GM21528 (cell line): ENCODE data around the gene BBC3.
"Not testable (repeated sequence)": the region's sequence is repeated elsewhere in the genome, so short reads cannot be mapped to it uniquely, and the experiment has no call there.

Source experiments
- ATAC-seq: cut with Tn5 transposase; IDR thresholded peaks from one replicate; pipeline ENCODE4 v1.9.1; 2021; ENCODE audit warnings: mild to moderate bottlenecking, moderate library complexity; ENCODE audit not compliant: unreplicated experiment, low FRiP score

The BBC3 gene

DNA sequence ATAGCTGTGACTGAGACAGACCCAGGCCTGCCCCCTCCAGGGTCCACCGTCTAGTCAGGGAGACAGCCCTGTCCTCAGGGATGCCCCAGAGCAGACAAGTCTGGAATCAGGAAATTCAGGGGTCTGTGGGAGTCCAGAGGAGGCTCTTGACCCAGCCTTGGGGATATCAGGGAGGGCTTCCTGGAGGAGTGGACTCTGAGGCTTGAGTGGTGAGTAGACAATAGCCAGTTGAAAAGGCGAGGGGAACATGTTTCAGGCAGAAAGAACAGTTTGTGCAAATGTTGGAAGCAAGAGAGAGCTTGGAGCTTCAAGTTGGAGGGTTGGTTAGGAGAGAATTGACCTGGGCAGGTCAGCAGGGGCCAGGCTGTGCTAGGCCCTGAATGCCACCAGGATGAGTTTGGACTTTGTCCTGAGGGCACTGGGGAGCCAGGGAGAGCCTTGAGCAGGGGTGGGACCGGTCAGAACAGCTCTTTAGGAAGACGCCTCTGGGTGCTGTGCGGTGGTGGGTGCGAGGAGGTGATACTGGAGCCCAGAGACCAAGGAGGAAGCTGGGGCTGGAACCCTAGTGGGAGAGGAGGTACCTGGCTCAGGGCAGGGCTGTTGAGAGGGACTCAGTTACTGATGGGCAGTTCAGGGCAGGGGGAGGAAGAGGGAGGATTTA is 28.0 kb upstream of the BBC3 start:
- ATAC-seq: no peak

DNA sequence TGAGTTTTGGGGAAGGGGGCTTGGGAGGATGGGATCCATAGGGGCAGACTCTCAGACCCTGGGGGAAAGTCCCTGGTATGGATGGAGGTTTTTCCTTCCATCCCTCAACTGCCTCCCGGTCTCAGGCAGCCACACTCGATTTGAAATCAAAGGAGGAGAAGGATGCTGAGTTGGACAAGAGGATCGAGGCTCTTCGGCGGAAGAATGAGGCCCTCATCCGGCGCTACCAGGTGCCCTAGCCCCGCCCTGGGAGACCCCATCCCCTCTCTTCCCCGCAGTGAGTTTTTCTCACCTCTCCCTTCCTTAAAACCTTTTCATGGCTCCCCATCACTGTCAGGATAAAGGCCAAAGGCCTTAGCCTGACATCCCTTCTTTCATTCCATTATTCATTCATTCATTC is 27.4 kb upstream of the BBC3 start:
- no peak for ATAC-seq

DNA sequence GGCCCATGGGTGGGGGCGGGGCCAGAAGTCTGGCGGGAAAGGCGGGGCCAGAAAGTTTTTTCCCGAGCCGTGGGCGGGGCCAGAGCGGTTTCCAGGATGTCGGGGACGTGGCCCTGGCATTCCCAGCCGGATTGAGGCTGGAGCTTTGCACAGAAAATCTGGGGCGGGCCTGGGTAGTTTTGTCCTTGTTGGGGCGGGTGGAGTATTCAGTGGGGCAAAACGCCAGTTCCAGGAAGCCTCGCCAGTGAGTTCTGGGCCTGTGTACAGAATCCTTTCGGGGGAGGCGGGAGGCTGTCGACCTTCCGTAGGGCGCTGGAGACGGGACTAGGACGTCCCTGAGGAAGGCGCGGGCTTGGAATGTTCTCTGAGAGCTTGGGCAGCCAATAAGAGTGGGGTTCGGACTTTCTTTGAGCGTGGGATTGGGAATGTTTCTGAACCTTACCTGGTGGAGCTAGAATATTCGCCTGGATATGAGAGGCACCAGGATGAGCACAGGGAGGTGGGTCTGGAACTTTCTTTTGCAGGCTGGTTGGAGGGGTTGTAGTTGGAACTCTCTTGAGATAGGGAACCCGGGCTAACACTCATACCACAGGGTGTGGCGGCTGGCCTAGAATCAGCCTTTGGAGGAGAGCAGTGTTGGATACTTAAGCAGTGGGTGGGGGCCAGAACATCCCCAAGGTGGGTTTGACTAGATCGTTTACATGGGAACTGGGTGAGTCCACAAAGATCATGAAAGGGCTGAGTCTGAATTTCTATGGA is 26.6 kb upstream of the BBC3 start:
- no peak for ATAC-seq

DNA sequence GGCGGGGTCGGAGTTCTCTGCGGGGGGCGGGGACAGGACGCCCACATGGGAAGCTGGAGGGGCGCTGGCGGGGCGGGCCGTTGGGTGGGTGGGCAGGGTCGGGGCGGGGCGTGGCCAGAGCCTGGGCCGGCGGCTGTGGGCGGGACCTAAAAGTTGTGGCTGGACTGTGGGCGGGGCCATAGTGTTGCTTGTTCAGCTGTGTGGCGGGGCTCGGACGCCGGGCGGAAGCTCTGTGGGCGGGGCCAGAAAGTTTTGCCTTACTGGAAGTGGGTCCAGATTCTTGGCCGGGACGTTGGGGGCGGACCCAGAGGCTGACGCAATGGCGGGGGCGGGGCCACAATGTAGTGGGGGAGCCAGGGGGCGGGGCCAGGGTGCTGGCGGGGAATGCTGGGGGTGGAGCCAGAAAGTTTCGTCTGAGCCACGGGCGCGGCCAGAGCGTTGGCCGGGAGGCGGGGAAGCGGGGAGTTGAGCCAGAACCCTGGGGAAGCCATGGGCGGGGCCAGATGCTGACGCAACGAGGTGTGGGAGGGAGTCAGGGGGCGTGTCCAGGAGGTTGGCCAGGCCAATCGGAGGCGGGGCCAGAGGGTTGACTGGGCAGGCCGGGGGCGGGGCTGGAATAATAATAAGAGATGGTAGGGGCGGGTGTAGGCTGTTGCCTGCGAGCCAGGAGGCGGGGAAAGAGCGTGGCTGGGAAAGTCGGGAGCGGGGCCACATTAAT is 25.9 kb upstream of the BBC3 start:
- peak; percentile 76 for ATAC-seq

DNA sequence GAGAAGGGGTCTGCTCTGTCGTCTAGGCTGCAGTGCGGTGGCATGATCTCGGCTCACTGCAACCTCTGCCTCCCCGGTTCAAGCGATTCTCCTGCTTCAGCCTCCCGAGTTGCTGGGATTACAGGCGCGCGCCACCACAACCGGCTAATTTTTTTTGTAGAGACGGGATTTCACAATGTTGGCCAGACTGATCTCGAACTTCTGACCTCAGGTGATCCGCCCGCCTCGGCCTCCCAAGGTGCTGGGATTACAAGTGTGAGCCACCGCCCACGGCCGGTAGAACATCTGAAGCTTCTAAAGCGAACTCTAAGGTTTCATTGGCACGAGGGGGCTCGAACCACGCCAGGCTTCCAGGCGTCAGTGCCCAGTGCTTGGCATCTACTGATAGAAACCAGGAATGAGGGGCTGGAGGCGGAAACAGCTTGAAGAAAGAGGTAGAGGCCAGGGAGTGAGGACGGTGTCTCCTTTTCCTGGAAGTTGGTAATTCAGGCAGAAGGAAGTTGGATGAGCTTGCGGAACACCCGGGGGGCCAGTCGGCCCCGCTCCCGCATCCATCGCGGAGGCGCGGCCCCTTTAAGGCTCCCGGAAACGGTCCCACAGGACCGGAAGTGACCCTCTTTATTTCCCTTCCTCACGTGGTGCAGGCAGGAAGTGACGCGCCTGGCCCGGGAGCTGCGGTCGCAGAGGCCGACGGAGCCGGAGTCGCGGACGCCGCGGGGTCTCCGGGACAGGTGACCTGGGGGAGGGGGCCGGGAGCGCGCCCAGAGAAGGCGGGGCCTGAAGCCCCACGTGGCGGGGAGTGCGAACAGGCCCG is 25.1 kb upstream of the BBC3 start, which contains the start of gene CCDC9:
TSS of gene CCDC9 (plus strand) at position 647 of the 814 bp plus-strand sequence. CDS start 1,876 bp downstream, outside the sequence.
- peak; percentile 39 for ATAC-seq

DNA sequence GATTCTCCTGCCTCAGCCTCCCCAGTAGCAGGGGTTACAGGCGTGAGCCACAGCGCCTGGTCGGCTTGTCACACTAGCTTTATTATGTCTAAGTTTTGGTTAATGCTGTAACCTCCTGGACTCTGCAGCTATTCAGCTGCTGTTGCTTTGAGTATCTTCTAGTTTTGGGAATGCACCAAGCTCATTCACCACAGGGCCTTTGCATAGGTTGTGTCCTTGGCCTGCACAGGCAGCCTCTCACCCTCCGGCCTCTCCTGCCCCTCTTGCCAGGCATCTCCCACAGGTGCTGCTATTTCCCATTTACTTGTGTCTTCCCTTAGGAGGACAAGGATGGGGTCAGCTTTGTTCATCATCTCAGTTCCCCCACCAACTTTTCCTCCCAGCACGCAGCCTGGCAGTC is 23.0 kb upstream of the BBC3 start:
- ATAC-seq: no peak

DNA sequence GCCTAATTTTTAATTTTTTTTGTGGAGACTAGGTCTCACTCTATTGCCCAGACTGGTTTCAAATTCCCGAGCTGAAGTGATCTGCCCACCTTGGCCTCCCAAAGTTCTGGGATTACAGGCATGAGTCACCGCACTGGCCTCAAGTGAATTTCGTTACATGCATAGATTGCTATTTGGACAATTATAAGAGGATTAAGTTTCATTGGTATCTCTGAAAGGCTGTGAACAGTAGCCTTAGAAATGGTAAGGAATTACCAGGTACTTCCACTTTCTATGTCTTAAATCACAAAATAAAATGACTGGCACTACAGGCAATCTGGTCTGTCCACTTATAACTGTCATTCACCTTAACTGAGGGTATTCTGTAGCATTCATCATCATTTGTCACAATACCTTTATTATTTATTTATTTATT is 22.5 kb upstream of the BBC3 start:
- no peak for ATAC-seq

DNA sequence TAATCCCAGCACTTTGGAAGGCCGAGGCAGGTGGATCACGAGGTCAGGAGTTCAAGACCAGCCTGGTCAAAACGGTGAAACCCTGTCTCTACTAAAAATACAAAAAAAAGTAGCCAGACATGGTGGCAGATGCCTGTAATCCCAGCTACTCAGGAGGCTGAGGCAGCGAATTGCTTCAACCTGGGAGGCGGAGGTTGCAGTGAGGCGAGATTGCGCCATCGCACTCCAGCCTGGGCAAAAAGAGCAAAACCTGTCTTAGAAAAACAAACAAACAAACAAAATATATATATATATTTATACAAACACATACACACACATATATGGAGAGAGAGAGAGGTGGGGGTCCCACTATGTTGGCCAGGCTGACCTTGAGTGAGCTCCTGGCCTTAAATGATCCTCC is 22.0 kb upstream of the BBC3 start:
- not testable (repeated sequence) for ATAC-seq

DNA sequence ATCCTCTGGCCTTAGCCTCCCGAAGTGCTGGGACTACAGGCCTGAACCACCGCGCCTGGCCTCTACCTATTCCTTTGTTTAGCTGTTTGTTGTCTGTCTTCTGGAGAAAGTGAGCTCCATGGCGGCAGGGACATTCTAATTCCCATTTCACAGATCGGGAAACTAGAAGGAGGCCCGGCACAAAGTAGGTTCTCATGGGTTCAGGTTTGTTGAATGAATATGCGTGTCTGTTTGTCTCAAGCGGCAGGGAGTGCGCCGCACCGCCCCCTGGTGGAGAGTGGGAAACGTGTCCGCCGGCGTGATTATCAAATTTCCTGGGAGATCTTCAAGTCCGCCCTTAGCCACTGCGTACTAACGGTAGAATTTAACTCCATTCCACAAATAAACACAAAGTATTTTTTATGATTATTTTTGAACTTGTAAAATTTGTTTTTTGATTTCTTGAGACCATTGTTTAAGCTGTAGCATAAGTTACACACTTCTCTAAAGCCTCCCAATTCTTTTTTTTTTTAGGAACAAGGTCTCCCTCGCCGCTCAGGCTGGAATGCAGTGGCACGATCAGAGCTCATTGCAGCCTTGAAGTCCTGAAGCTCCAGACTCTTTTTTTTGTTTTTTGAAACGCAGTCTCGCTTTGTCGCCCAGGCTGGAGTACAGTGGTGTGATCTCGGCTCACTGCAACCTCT is 16.4 kb upstream of the BBC3 start:
- no peak for ATAC-seq

DNA sequence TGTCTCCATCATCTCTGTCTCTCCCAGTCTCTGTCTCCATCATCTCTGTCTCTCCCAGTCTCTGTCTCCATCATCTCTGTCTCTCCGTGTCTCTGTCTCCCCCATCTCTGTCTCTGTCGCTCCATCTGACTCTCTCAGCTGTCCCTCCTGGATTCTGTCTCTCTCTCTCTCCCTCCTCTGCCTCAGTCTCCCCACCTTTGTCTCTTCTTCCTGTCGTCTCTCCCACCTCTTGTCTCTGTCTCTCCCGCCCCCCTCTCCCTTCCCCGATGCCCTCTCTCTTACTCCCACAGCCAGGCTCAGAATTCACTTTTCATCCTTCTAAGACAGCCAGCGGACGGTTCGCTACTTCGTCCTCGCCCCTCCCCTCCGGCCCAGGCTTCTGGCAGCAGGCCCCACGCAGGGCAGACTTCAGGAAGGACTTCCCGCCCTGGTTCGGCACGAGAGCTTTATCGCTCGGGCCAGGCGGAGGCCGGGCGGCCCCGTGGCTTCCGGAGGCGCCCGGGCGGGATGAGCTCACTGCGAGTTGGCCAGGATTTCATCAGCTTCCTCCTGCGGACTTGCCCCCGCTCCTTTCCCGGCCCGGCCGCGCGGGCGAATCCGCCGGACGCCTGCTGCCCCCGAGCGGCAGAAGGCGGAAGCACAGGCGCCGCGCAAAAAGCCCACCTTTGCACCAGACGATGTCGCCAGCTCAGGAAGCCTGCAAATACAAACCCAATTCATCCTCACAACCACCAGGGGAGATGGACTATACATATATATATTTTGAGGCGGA is 13.0 kb upstream of the BBC3 start:
- ATAC-seq: peak; percentile 58

DNA sequence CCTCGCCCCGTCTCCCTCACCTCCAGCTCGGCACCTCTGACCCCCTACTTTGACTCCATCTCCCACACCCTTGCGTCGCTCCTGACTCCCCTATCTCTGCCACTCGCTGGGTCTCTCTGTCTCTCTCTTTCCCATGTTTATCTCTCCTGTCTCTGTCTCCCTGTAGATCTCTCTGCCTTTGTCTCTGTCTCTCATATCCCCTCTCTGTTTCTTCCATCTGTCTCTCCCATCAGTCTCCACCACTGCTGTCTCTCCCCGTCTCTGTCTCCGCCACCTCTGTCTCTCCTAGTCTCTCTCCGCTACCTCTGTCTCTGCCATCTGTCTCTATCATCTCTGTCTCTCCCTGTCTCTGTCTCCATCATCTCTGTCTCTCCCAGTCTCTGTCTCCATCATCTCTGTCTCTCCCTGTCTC is 12.4 kb upstream of the BBC3 start:
- ATAC-seq: no peak

DNA sequence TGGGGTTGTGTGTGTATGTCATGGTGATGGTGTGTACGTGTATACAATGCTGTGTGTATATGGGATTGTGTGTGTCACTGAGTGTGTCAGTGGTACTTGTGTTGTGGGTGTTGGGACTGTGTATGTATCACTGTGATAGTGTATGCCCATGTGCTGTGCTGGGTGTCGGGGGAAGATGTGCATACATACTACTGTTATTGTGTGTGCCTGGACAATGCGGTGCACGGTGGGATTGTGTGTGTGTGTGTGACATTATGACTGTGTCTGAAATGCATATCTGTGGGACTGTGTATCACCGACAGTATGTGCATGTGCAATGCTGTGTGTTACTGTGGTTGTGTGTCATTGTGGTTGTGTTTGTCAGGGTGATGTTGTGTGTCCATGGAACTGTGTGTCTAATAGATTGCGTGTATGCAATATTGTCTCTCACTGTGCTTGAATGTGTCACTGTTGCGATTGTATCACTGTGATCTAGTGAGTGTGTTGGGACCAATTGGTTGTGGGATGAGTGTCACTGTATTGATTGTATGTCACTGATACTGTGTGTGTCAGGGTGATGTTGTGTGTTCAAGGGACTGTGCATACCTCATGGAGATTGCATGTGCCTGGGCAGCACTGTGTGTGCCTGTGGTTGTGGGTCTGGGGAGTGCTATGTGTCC is 11.0 kb upstream of the BBC3 start:
- no peak for ATAC-seq

DNA sequence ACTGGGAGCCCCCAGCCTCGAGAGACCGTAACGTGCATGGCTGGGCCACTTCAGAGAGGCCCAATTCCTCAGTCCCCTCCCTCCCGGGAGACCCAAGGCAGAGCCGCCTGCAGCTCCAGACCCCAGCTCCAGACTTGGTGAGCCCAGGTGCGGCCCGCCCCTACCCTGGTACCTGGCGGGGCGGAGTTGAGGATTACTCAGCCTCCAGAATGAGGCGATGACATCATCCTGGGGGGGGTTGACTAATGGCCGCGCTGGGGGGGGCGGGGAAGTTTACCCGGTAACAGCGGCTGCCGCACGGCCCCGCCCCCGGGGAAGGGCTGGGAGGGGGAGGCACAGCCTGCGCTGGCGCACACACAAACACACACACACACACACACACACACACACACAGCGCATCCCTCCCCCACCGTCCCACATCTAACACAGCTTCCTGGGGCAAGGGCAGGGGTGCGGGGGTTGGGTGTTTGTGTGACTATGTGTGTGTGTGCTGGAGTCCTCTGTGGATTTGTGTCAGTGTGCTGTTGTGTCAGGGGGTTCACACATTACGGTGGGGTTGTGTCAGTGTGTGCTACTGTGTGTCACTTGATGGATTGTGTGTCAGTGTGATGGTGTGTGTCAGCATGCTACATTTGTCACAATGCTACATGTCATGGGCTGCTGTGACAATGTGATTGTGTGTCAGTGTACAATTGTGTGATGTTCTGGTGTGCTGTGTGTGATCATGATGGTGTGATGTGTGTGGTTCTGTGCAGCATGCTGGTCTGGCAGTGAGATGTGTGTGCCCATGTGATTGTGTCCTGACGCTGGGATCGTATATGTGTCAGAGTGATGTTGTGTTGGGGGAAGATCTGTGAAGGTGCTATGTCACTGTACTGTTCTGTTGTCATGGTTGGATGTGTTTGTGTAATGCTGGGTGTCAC is 10.3 kb upstream of the BBC3 start:
- ATAC-seq: no peak

DNA sequence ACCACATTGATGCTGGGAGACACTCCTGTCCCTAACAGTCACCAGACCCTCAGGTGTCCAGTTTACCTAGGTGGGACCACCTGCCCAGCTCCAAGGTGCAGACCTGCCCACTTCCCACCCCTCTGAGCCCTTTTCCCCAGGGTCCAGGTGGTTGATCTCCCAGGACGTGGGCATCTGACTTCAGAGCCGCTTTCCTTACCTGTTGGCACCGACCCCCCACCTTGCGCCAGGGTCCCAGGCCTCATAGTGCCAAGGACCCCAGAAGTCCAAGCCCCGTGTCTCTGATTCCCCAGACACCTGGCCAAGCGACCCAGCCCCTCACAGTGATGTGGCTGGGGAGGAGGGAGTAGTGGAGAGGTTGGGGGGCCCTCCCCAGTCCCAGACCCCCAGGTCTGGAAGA is 9.6 kb upstream of the BBC3 start:
- no peak for ATAC-seq

DNA sequence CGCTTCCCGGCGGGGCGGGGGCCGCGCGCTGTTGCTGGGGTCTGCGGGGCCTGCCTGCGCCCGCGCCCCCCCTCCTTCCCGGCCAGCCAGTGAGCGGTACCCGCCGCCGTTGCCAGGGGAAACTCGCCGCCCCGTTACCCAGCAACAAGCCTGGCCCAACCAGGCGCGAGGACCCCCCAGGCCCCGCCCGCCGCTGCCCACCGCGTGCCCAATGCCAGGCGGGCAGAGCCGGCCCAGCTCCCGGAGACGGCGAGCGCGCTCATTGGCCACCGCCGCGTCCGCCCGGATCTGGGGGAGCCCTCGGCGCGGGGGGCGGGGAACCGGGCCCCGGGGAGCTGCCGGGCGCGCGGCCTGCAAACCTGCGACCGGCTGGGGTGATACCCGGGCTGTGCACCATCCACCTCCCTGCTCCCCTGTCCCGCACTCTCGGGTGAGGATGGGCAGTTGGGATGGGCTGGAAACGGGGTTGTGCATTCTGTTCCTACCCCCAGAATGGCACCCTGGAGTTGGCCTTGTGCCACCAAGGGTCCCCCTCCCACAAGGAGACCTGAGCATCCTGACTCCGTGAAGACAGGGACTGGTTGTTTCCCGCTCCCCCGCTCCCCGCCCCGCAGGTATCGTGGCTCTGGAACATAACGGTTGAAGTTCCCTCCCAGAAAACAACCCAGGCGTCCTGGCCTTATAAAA is 8.8 kb upstream of the BBC3 start:
- no peak for ATAC-seq

DNA sequence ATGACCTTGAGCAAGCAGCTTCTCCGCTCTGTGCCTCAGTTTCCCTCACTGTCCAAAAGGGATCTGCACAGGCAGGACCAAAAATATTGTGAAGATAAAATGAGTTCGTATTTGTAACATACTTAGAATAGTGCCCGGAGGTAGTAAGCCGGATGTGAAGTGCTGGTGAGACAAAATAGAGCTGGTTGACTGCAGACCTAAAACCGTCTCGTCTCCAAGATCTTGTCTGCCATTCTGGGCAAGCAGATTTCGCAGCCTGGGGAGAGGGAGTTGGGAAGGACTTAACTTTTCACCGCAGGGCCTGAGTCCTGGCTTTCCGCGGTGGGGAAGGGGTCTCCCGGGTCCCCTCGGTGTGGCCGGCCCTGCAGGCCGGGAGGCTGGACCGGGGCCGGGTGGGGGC is 8.2 kb upstream of the BBC3 start:
- no peak for ATAC-seq

DNA sequence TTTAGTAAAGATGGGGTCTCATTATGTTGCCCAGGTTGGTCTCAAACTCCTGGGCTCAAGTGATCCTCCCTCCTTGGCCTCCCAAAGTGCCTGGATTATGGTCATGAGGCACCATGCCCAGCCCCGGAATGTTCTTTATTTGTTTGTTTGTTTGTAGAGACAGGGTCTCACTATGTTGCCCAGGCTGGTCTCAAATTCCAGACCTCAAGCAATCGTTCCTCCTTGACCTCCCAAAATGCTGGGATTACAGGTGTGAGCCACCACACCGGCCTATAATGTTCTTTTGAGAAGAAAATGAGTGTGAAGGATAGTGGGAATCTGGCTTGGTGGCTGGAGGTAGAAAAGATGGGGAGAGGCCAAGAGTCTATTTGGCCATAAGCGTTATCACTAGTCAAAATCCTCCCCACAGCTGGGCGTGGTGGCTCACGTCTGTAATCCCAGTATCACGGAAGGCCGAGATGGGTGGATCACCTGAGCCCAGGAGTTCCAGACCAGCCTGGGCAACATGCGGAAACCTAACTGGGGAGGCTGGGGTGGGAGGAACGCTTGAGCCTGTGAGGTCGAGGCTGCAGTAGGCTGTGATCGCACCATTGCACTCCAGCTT is 5.2 kb upstream of the BBC3 start:
- no peak for ATAC-seq
